Skin of body (tissue), 2 donors: ENCODE data around the gene PTPRE. TPM values are rescaled to one million over a fixed set of nuclear protein-coding genes. Genes with fewer than 3 reads are reported as not detected.
"Not testable (repeated sequence)": the region's sequence is repeated elsewhere in the genome, so short reads cannot be mapped to it uniquely, and the experiment has no call there.

Experiments used
- DNase-seq: peaks from one replicate; lab custom pipeline; 2025; lab: John Stamatoyannopoulos, UW
- total RNA-seq: library from RNA; depleted of rRNA; stranded (reverse); fragments of >200 nt; gene quantifications from one replicate; pipeline ENCODE4 v1.2.3, GENCODE V29; 2014

Gene PTPRE
- total RNA-seq, 1 donor from 2014 or later = 15.9 TPM

DNA sequence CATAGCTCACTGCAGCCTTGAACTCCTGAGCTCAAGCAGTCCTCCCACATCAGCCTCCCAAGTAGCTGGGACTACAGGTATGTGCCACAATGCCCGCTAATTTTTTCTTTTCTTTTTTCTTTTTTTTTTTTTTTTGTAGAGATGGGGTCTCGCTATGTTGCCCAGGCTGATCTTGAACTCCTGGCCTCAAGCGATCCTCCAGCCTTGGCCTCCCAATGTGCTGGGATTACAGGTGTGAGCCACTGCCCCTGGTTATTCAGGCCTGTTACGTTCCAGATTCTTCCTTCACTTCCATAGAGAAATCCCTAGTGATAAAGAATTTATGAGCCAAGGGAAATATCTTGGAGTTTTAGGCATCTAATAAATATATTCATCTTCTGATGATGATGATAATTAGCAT lies 187.7 kb downstream of the PTPRE start:
- not testable (repeated sequence) for DNase-seq

GRCh38 chr10:128095027-128095752 lies 188.3 kb downstream of the PTPRE start:
- DNase-seq = no peak

DNA sequence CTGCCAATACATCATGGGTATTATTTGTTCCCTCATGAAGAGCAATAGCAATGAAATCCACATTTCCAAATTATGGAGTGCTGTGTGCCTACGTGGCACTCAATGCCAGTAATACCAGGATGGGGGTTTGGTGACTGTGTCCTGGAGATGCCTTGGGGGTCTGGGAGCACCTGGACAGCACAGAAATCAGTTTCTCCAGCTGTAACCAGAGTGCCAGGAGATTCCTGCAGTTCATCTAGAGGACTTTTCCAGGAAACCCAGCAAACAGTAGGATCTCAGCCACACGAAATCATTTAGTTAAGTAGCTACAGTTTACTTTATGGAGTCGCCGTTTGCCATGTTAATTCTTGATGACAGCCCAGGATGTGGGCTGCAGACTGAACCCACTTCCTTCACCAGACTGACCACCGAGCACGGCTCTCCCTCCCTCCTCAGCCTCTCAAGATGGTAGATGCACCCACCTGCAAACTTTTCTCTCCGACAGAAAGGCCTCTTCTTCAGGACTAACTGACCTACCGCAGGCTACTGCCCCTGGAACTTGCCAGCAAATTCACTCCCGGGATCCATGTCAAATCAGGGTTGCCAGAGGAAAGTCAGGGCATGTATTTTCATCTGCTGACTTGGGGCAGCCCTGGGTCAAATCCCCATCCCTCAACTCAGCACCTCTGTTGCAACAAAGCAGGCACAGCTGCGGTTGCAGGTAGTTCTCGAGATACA lies 189.0 kb downstream of the PTPRE start:
- no peak for DNase-seq

DNA sequence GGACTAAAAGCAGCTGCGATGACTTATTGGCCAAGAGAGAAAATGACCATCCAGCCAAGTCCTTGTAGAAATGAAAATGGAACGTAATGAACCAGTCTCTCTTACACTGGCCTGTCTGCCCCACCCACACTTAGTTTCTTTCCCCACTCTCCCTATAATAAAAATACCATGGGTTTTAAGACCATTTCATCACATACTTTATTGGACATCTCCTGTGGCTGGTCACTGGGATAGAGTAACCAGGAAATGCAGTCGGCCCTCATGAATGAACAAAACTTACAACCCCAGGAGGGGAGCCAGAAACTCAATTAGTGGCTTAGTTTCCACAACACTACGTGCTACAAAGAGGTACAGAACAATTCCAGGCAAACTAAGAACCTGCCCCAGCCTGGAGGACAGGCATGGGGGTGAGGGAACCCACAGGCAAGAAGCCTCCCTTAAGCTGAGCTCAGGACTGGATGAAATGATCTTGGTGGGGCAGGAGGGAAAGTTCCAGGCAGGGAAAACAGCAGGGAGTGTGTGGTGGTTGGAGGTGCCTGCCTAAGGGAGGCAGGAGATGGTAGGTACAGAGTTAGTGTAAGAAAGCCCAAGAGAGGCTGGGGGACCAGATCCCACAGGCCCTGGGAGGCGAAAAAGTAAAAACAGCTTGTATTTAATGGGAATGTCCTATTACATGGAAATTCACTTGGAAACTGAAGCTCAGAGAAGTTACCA lies 189.7 kb downstream of the PTPRE start:
- no peak for DNase-seq

DNA sequence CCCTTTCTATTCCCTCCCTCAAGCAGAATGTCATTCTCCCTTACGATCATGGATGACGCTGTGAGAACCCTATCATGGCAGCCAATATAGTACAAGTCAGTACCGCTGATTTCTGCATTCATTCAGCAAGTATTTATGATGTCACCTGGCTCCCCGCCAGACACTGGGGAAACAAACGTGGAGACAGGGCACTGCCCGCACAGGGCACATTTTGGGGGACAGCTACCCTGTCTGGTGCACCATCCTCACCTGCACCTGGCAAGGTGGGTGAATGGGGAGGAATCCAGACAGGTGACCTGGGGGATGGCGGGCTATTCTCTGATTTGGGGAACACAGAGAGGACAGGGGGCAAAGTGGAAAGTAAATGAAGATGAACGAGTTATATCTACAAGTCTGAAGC lies 190.9 kb downstream of the PTPRE start:
- no peak for DNase-seq

GRCh38 chr10:128098631-128099030 lies 191.7 kb downstream of the PTPRE start:
- no peak for DNase-seq

- DNase-seq = no peak
Observed at GRCh38 chr10:128099901-128100300, 193.0 kb downstream of the PTPRE start.

DNA sequence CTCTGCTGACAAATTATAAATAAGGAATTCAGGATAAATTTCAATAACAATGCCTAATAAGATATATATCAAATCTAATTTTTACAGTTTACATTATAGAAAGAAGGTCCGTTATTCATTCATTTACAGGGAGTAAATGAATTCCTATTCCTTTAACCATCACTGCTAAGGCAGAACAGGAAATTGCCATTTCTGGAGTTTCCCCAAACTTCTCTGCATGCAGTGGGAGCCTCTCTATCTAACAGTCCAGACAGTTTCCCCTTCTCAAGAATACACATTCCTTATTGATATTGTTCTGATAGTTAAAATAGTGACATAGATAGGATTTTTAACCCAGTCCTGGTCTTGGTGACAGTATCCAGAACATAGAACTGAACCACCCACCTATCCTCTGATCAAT lies 195.0 kb downstream of the PTPRE start:
- DNase-seq = no peak

GRCh38 chr10:128102480-128103228 lies 195.8 kb downstream of the PTPRE start:
- no peak for DNase-seq

DNA sequence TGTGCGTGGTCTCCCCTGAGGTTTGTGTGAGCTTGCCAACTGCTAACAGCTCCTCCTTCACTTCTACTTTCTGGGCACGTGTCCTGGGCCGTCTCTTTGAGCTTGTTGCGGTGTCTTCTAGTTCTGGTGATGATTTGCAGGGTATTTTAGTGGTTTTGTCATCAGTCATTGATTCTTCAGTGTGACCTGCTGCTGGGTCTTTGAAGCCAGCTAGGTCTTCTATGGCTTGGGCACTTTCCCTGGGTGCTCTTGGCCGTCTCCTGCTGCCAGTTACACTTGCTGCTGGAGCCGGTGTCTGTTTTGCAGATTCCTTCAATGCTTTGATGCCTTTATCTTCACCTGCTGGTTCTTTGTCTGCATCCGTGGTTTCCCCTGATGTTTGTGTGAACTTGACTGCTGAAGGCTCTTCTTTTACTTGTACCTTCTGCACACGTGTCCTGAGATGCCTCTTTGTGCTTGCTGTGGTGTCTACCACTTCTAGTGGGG lies 196.4 kb downstream of the PTPRE start:
- DNase-seq = no peak

DNA sequence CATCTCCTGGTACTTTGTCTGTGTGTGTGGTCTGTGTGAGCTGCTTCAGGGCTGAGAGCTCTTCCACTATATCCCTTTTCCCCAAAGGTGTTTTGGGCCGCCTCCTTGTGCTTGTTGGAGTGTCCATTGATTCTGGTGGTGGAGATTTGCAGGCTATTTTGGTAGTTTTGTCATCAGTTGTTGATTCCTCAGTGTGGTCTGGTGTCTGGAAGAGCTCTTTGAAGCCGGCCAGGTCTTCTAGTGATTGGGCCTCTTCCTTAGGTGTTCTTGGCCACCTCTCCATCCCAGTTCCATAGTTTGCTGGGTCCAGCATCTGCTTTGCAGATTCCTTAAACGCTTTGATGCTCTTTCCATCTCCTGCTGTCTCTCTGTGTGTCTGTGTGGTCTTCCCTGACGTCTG lies 198.5 kb downstream of the PTPRE start:
- DNase-seq = no peak

- no peak for DNase-seq
Observed at GRCh38 chr10:128109707-128110106, 202.8 kb downstream of the PTPRE start.

- DNase-seq = no peak
Observed at GRCh38 chr10:128110339-128110738, 203.4 kb downstream of the PTPRE start.

DNA sequence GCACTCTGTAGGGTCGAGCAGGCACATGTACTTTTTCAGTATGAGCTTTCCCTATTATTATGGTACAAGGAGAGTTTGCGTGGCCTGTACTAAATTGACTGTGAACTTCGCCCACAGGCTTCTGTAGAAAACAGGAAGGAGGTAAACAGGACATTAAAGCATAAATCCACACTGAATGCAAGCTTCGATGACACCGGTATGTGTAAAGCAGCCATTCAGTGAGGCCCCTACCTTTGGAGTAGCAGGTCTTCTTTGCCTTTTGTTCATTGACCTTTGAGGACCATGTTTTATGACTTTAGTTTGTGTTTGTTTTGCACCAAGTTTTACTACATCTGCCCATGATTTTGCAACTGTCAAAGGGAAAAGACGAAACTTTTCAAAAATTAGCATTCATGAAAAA lies 204.8 kb downstream of the PTPRE start:
- DNase-seq = no peak

- no peak for DNase-seq
Observed at GRCh38 chr10:128113026-128113425, 206.1 kb downstream of the PTPRE start.

- no peak for DNase-seq
Observed at GRCh38 chr10:128114901-128115300, 208.0 kb downstream of the PTPRE start.

GRCh38 chr10:128115356-128115755 lies 208.5 kb downstream of the PTPRE start:
- no peak for DNase-seq

- DNase-seq = no peak
Observed at GRCh38 chr10:128116187-128116586, 209.3 kb downstream of the PTPRE start.

DNA sequence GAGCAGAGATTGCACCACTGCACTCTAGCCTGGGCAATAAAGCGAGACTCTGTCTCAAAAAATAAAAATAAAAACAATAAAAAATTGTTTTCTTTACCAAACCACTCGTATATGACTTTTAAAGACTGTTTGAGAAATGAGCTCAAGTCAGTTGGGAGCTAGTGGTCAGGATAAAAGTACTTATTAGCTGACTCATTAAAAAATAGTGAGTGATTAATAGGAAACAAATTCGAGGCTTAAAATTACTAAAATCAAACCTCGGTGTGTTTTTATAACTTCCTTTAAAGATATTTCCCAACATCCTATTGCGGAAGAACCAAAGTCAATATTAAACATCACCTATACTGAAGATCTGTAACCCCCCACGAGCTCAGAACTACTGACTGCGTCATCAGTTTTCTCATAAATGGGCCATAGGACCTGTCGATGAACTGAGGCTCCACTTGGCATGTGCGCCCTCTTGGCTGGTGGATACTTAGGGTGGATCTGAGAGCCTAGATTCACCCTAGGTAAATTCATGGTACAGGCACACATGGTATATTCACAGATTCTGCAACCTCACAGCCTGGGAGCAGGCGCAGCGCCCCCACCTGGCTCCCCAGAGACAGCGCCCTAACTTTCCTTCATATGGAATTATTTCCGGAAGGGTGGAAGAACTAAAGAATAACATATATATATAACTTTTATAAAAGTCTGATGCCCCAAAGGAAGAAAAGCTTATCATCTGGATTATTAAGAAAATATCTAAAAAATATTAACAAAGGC lies 210.1 kb downstream of the PTPRE start:
- no peak for DNase-seq

DNA sequence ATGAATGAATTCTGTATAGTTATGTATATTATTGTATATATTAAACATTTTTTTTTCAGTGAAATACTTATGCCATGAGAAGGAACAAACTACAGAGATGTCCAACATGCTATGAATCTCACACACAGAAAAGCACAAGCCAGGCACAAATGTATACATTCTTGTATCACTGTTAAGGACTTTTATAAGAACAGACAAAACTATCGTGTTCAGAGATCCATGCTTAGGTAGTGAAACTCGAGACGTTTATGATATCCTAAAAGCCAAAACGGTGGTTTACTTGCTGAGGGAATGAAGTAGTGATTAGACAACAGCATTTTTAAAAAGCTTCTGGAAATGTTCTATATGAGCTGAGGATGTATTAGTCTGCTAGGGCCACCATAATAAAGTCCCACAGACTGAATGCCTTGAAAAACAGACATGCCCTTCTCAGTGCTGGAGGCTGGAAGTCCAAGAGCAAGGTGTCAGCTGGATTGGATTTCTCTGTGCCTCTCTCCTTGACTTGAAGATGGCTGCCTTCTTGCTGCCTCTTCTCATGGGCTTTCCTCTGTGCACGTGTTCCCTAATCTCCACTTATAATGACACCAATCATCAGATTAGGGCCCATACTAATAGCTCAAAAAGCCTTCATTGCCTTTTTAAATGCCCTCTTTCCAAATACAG lies 215.0 kb downstream of the PTPRE start:
- DNase-seq = no peak
